Liver (tissue), 9 donors: ENCODE data around the gene PMFBP1. TPM values are rescaled to one million over a fixed set of nuclear protein-coding genes. Genes with fewer than 3 reads are reported as not detected.

Experiments used
- DNase-seq: peaks from one replicate; pipeline ENCODE4 v3.0.0-alpha.2; 2017; ENCODE audit warnings: low spot score
- H3K27ac ChIP-seq, 2 donors: one replicate each; pipeline ENCODE4 v1.7.0; 2013; ENCODE audit warnings: inconsistent platforms in 2 of 2, low read length in 2 of 2, control low read depth in 1 of 2, low read depth in 1 of 2, mild to moderate bottlenecking in 1 of 2
- H3K27me3 ChIP-seq, 4 donors: one replicate each; pipeline versions ENCODE4 v1.6.1 to v1.7.0; 2013; ENCODE audit warnings: low read length in 3 of 4, inconsistent platforms in 1 of 4, mild to moderate bottlenecking in 1 of 4, moderate library complexity in 1 of 4; ENCODE audit not compliant: control insufficient read depth in 4 of 4, insufficient read depth in 4 of 4
- H3K36me3 ChIP-seq, 4 donors: one replicate each; pipeline versions ENCODE4 v1.6.1 to v1.7.0; 2013; ENCODE audit warnings: low read length in 3 of 4, mild to moderate bottlenecking in 3 of 4, low read depth in 1 of 4, moderate library complexity in 1 of 4; ENCODE audit not compliant: control insufficient read depth in 4 of 4, insufficient read depth in 3 of 4
- H3K4me1 ChIP-seq, 4 donors: one replicate each; pipeline versions ENCODE4 v1.6.1 to v1.7.0; 2013; ENCODE audit warnings: low read length in 3 of 4, mild to moderate bottlenecking in 3 of 4, moderate library complexity in 1 of 4; ENCODE audit not compliant: control insufficient read depth in 4 of 4, insufficient read depth in 4 of 4
- H3K4me3 ChIP-seq, 3 donors: one replicate each; pipeline versions ENCODE4 v1.6.1 to v1.7.0; 2013; ENCODE audit warnings: low read length in 3 of 3, control low read depth in 1 of 3, low read depth in 1 of 3, mild to moderate bottlenecking in 1 of 3
- H3K9ac ChIP-seq, 2 donors: one replicate each; pipeline ENCODE4 v1.7.0; 2013; ENCODE audit warnings: low read length in 2 of 2, mild to moderate bottlenecking in 2 of 2, moderate library complexity in 2 of 2, control low read depth in 1 of 2, low read depth in 1 of 2
- H3K9me3 ChIP-seq, 4 donors: one replicate each; pipeline versions ENCODE4 v1.6.1 to v1.7.0; 2013; ENCODE audit warnings: low read length in 3 of 4; ENCODE audit not compliant: control insufficient read depth in 4 of 4
- ATF3 ChIP-seq: IDR thresholded peaks from 2 replicates; pipeline ENCODE4 v1.6.1; 2016; ENCODE audit warnings: antibody characterized with exemption
- CTCF ChIP-seq: fragments of 150-350 bp; IDR thresholded peaks from 2 replicates; pipeline ENCODE4 v1.5.1; 2017; ENCODE audit warnings: improper control_type of control experiment, low read depth, low read length; ENCODE audit not compliant: missing input control
- FOXA1 ChIP-seq: IDR thresholded peaks from 2 replicates; pipeline ENCODE4 v1.6.1; 2016; ENCODE audit warnings: antibody characterized with exemption
- FOXA2 ChIP-seq: IDR thresholded peaks from 2 replicates; pipeline ENCODE4 v1.6.1; 2016; ENCODE audit warnings: antibody characterized with exemption
- GABPA ChIP-seq, 2 donors: IDR thresholded peaks in 1 of 2; conservative IDR thresholded peaks in 1 of 2; 2 replicates each; pipeline ENCODE4 v1.6.1; 2016; ENCODE audit warnings: antibody characterized with exemption in 2 of 2, mild to moderate bottlenecking in 1 of 2, moderate library complexity in 1 of 2
- HNF4A ChIP-seq, 2 donors: conservative IDR thresholded peaks; 2 replicates each; pipeline ENCODE4 v1.6.1; 2016; ENCODE audit warnings: antibody characterized with exemption in 2 of 2, mild to moderate bottlenecking in 2 of 2
- HNF4G ChIP-seq: IDR thresholded peaks from 2 replicates; pipeline ENCODE4 v1.6.1; 2016; ENCODE audit warnings: antibody characterized with exemption
- MAX ChIP-seq: IDR thresholded peaks from 2 replicates; pipeline ENCODE4 v1.6.1; 2016; ENCODE audit warnings: antibody characterized with exemption
- NR2F2 ChIP-seq: IDR thresholded peaks from 2 replicates; pipeline ENCODE4 v1.6.1; 2016; ENCODE audit warnings: antibody characterized with exemption
- RAD21 ChIP-seq, 2 donors: IDR thresholded peaks; 2 replicates each; pipeline ENCODE4 v1.6.1; 2016; ENCODE audit warnings: antibody characterized with exemption in 2 of 2, mild to moderate bottlenecking in 2 of 2
- REST ChIP-seq: IDR thresholded peaks from 2 replicates; pipeline ENCODE4 v1.6.1; 2016; ENCODE audit warnings: antibody characterized with exemption, mild to moderate bottlenecking
- RXRA ChIP-seq, 2 donors: IDR thresholded peaks; 2 replicates each; pipeline ENCODE4 v1.6.1; 2017 to 2018; ENCODE audit warnings: antibody characterized with exemption in 2 of 2, mild to moderate bottlenecking in 1 of 2
- SP1 ChIP-seq: IDR thresholded peaks from 2 replicates; pipeline ENCODE4 v1.6.1; 2018; ENCODE audit warnings: antibody characterized with exemption, mild to moderate bottlenecking
- YY1 ChIP-seq: IDR thresholded peaks from 2 replicates; pipeline ENCODE4 v1.6.1; 2016; ENCODE audit warnings: antibody characterized with exemption, mild to moderate bottlenecking
- ZBTB33 ChIP-seq: IDR thresholded peaks from 2 replicates; pipeline ENCODE4 v1.6.1; 2016; ENCODE audit warnings: antibody characterized with exemption
- WGBS: extraction: QIAGEN DNeasy Blood & Tissue Kit; methylation state at CpG from one replicate; pipeline ENCODE4 v1.1.7; 2013; 5-methylcytosine and 5-hydroxymethylcytosine counted together
- polyA plus RNA-seq, 2 donors: library from polyadenylated mRNA; stranded (reverse) in 1 of 2; unstranded in 1 of 2; fragments of 200-250 nt in 1 of 2; fragments of >200 nt in 1 of 2; fragmentation: Nextera tagmentation in 1 of 2; extraction: Ambion mirVana in 1 of 2; gene quantifications; one replicate each; pipeline versions ENCODE4 v1.2.1 to v1.2.3, GENCODE V29; 2013 to 2015
- total RNA-seq, 2 donors: library from RNA; depleted of rRNA; stranded (reverse); fragments of >200 nt; gene quantifications; one replicate each; pipeline ENCODE4 v1.2.3, GENCODE V29; 2014
- donor health status: healthy.
- donor health status: healthy.
- donor health status: healthy.
- donor health status: healthy.
- donor health status: healthy.

Gene PMFBP1
- total and polyA plus RNA-seq, 4 donors: 0.06 to 1.4 (median 0.29) TPM

GRCh38 chr16:72112452-72112792 lies 59.5 kb downstream of the PMFBP1 start:
- WGBS: 97% methylated on average over 15 of the region's 15 CpGs
- DNase-seq: no peak
- Histone ChIP-seq H3K9me3 (no peaks in the 10 kb centered on the region), H3K9ac (no peak overlapping the region), H3K27me3 (no peaks in the 10 kb centered on the region), H3K36me3 (peaks cover 23 to 63% (median 51%) of the 10 kb centered on the region in 4 donors), H3K4me3 (no peak overlapping the region), H3K4me1 (no peaks in the 10 kb centered on the region), H3K27ac (no peak overlapping the region)
- TF ChIP-seq FOXA1 (no peak), RAD21 (IDR thresholded peaks at IDR 0.05) (no peak), CTCF (no peak), RXRA (IDR thresholded peaks at IDR 0.05) (no peak), GABPA (IDR thresholded peaks at IDR 0.05 in 1 of 2, conservative IDR thresholded peaks at IDR 0.05 in 1 of 2) (no peak), REST (no peak), NR2F2 (no peak), SP1 (no peak), ZBTB33 (no peak), MAX (no peak)

GRCh38 chr16:72111657-72112451 lies 60.1 kb downstream of the PMFBP1 start:
- Histone ChIP-seq H3K4me3 (no peak overlapping the region), H3K9me3 (no peaks in the 10 kb centered on the region), H3K27me3 (no peaks in the 10 kb centered on the region), H3K36me3 (peaks cover 24 to 69% (median 55%) of the 10 kb centered on the region in 4 donors), H3K27ac (no peak overlapping the region), H3K9ac (no peak overlapping the region), H3K4me1 (no peaks in the 10 kb centered on the region)
- no peak for DNase-seq
- WGBS: 92% methylated on average over 19 of the region's 19 CpGs
- TF ChIP-seq HNF4G: no peak
- no peak for TF ChIP-seq ATF3
- TF ChIP-seq YY1: no peak
- no peak for TF ChIP-seq RAD21 (IDR thresholded peaks at IDR 0.05)
- no peak for TF ChIP-seq REST
- TF ChIP-seq RXRA (IDR thresholded peaks at IDR 0.05): no peak
- no peak for TF ChIP-seq NR2F2
- TF ChIP-seq HNF4A (conservative IDR thresholded peaks at IDR 0.05): no peak
- no peak for TF ChIP-seq CTCF
- TF ChIP-seq FOXA2: no peak
- no peak for TF ChIP-seq FOXA1
- no peak for TF ChIP-seq MAX
